ENCODE measurements around the gene B4GALT6.

GRCh38 chr18:31659576-31660177 lies 24.7 kb downstream of the B4GALT6 start:
- TF ChIP-seq POLR2A (IDR thresholded peaks at IDR 0.05; ENCODE audit: low read depth, low read length): no peak
- no peak for TF ChIP-seq POLR2AphosphoS5 (IDR thresholded peaks at IDR 0.05; ENCODE audit: low read depth, low read length)

All from GM12892 (cell line).